ENCODE data around the gene GPR162. TPM values are rescaled to one million over a fixed set of nuclear protein-coding genes. Genes with fewer than 3 reads are reported as not detected.

The GPR162 gene
- total and polyA plus RNA-seq, 2 of the 4 experiments (the other 2 are of a cell fraction), result 2.9 to 6.0 TPM

DNA sequence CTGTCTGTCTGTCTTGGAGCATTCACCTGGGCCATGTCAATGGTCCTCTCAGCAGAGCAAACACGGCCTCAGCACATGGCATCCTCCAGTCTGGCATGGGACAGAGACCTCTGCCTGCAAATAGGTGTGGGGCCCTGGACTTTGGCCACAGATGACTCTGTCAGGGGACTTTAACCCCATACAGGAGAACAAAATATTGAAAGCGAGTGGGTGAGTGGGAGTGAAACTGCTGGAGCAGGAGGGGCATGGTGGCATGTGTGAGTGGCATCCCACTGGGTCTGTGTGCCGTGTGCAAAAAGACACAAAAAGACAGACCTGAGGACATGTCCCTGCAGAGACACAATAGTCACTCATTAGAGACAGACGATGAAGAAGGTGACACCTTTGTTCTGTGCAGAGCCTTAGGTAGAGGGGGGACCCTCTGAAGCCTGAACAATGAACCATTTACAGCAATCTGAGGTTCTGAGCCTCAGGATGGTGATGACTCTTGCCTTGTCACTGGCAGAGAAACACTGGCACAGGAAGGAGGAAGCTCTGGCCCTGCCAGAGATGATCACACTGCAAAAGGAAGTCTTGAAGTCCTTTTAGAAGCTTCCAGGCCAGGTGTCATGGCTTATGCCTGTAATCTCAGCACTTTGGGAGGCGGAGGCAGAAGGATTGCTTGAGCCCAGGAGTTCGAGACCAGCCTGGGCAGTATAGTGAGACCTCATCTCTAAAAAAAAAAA is 41.8 kb upstream of the GPR162 start:
- Histone ChIP-seq H3K36me3 (ENCODE audit: control insufficient read depth, insufficient read depth, low read length) (no peaks in the 10 kb centered on the region), H4K5ac (ENCODE audit: low read depth, low read length) (no peak overlapping the region), H3K4me2 (ENCODE audit: low read depth, low read length) (no peak overlapping the region), H3K14ac (replicated peaks; ENCODE audit: low read depth, low read length) (no peak overlapping the region), H2AK9ac (replicated peaks; ENCODE audit: low read depth, low read length, poor library complexity) (no peak overlapping the region), H3K56ac (ENCODE audit: extremely low read depth, insufficient read depth, low read length) (no peak overlapping the region), H4K8ac (ENCODE audit: low read depth in 2 of 2, low read length in 2 of 2) (no peak overlapping the region; a peak in 1 of 4 replicates), H3K4me3 (ENCODE audit: insufficient read depth, low read depth, low read length) (no peak overlapping the region), H2BK5ac (ENCODE audit: low read depth, low read length, poor library complexity, severe bottlenecking) (no peak overlapping the region), H3K27me3 (ENCODE audit: control insufficient read depth, insufficient read depth, low read length) (no peaks in the 10 kb centered on the region), H2BK120ac (ENCODE audit: low read depth, low read length) (no peak overlapping the region), H3K23ac (ENCODE audit: low read depth, low read length) (no peak overlapping the region), H3K9me3 (ENCODE audit: control insufficient read depth, insufficient read depth, low read length) (no peaks in the 10 kb centered on the region), H3K4ac (ENCODE audit: low read depth, low read length) (no peak overlapping the region), H4K91ac (ENCODE audit: insufficient read depth, low read depth, low read length) (no peak overlapping the region), H3K9ac (ENCODE audit: low read depth, low read length) (no peak overlapping the region), H2AK5ac (ENCODE audit: low read depth, low read length) (no peak overlapping the region), H2BK20ac (ENCODE audit: low read depth, low read length) (no peak overlapping the region), H3K27ac (ENCODE audit: insufficient read depth, low read length) (no peak overlapping the region), H2AFZ (replicated peaks; ENCODE audit: low read length, poor library complexity) (peak overlapping the region; percentile 66), H3K4me1 (ENCODE audit: control insufficient read depth, insufficient read depth, low read length) (peaks cover 4% of the 10 kb centered on the region; the same call in 1 of the 2 replicates), H2BK15ac (ENCODE audit: low read depth, low read length) (no peak overlapping the region), H3K79me1 (ENCODE audit: low read depth in 1 of 2, low read length in 2 of 2) (no peaks in the 10 kb centered on the region), H4K20me1 (ENCODE audit: insufficient read depth, low read length) (no peaks in the 10 kb centered on the region), H3K18ac (ENCODE audit: low read depth, low read length) (no peak overlapping the region), H3K9me1 (ENCODE audit: insufficient read depth, low read length) (no peaks in the 10 kb centered on the region)
- ChIA-PET POLR2A (ENCODE audit: unreplicated experiment) (interaction anchor here (0.6 kb wide), 1 partner anchor 91 kb away, joined by 3 read pairs; the partner anchor contains the start of gene ZNF384), CTCF (interaction anchor here (0.6 to 2.3 kb wide), 2 partner anchors 10 to 26 kb away, joined by 3 to 16 read pairs; partner anchors contain the start of genes CD4 and MLF2)
- intact Hi-C loops (cut with micrococcal nuclease) (loop anchor here (1.0 kb wide), 3 partner anchors 27 to 163 kb away; partner anchors contain the start of gene MLF2), in situ Hi-C loops (cut with MboI; ENCODE audit: low sequenced_read_pairs) (no loop called here), dilution Hi-C loops (cut with HindIII; ENCODE audit: low sequenced_read_pairs, unreplicated experiment) (no loop called here)
- DNase-seq (no peak), ATAC-seq (ENCODE audit: low read depth) (no peak)
- WGBS, 2 experiments (ENCODE audit: extremely low coverage in 2 of 2, insufficient read length in 1 of 2), result 77% methylated on average over 3 of the region's 6 CpGs; no CpG with 5 or more reads in 1 of the 2 experiments
- no TSS peak for BruUV-seq (replicated peaks)
- TF ChIP-seq SMC3 (IDR thresholded peaks at IDR 0.05; ENCODE audit: low read depth, low read length) (no peak), FOS (IDR thresholded peaks at IDR 0.05; ENCODE audit: low read depth, low read length) (no peak), MXI1 (IDR thresholded peaks at IDR 0.05; ENCODE audit: borderline replicate concordance, low read depth, low read length) (no peak), MAZ (IDR thresholded peaks at IDR 0.05; ENCODE audit: borderline replicate concordance, low read depth, low read length) (no peak), RAD21 (IDR thresholded peaks at IDR 0.05; ENCODE audit: low read length) (no peak), POLR2A (IDR thresholded peaks at IDR 0.05; ENCODE audit: low read depth, low read length) (no peak), NFE2L2 (IDR thresholded peaks at IDR 0.05; ENCODE audit: low read depth, low read length) (no peak), MAFK (IDR thresholded peaks at IDR 0.05; ENCODE audit: low read depth, low read length) (no peak), RCOR1 (IDR thresholded peaks at IDR 0.05; ENCODE audit: insufficient replicate concordance, low read length) (no peak)
- TF ChIP-seq, protein P1, sequence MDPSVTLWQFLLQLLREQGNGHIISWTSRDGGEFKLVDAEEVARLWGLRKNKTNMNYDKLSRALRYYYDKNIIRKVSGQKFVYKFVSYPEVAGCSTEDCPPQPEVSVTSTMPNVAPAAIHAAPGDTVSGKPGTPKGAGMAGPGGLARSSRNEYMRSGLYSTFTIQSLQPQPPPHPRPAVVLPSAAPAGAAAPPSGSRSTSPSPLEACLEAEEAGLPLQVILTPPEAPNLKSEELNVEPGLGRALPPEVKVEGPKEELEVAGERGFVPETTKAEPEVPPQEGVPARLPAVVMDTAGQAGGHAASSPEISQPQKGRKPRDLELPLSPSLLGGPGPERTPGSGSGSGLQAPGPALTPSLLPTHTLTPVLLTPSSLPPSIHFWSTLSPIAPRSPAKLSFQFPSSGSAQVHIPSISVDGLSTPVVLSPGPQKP (IDR thresholded peaks at IDR 0.05; ENCODE audit: borderline replicate concordance, low read depth, low read length), result no peak

All from IMR-90 (cell line).